HG03095 (cell line): ENCODE measurements around the gene LTO1.

ENCODE experiments used
- ATAC-seq: cut with Tn5 transposase; IDR thresholded peaks from one replicate; pipeline ENCODE4 v1.9.1; 2021; ENCODE audit warnings: moderate library complexity; ENCODE audit not compliant: unreplicated experiment

LTO1 gene

DNA sequence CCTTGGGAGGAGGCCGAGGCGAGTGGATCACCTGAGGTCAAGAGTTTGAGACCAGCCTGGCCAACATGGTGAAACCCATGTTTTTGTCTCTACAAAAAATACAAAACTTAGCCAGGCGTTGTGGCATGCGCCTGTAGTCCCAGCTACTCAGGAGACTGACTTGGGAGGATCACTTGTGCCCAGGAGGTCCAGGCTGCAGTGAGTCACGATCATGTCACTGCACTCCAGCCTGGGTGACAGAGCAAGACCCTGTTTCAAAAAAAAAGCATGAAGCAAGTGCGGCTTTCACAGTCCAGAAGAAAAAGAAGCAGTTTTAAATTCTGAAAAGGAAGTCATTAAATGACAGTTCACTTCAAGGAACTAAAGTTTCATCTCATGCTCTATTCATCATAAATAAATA lies 7.1 kb upstream of the LTO1 start:
- ATAC-seq: no peak

DNA sequence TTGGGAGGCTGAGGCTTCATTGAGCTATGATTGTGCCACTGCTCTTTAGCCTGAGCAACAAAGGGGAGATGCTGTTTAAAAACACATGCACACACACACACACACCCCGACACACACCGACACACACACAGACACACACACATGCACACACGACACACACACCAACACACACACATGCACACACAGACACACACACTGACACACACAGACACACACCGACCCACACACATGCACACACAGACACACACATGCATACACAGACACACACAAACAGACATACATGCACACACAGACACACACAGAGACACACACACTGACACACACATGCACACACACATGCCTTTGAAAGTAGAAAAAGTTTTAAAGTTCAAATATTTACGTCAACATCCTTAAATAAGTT lies 5.5 kb upstream of the LTO1 start:
- no peak for ATAC-seq

DNA sequence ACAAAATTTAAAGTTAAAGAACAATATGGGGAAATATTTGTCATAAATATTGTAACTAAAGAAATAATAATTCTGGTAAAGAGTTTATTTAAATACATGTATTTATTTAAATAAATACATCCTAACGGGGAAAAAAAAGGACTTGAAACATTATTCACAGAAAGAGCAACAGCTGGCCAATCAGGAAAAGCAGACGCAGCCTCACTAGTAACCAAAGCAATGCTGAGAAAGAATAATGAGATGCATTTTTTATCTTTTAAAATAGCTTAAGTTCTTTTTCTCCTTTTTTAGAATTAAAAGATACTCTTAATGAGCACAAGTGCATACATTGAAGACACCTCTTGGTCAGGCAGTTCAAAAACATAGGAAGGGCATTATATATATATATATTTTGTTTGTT lies 2.6 kb upstream of the LTO1 start:
- ATAC-seq: no peak

DNA sequence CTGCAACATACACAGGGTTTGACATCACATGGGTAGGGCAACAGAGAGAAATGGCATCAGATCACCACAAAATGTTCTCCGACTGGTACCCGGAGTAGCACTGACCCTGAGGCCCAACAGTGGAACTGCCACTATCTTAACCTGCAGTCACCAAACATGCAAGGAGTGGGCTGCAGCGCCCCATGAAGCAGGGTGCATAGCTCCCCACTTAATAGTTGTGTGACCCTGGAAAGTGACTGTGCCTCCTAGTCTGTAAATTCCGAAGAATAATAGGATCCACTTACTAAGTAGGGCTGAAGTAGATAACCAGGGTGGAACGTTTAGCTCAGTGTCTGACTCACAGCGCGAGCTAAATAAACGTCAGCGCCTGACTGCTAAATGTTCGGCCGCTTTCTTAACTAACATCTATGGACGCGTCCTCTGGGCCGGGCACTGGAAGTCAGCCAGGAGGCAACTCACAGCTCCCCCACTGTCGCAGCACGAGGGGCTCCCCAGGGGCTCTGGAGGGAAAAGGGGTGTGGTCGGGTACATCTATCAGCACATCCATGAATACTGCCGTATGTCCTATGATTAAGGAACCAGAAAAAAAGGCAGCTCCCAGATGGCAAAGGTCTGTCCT lies 777 bp downstream of the LTO1 start:
- ATAC-seq: no peak

DNA sequence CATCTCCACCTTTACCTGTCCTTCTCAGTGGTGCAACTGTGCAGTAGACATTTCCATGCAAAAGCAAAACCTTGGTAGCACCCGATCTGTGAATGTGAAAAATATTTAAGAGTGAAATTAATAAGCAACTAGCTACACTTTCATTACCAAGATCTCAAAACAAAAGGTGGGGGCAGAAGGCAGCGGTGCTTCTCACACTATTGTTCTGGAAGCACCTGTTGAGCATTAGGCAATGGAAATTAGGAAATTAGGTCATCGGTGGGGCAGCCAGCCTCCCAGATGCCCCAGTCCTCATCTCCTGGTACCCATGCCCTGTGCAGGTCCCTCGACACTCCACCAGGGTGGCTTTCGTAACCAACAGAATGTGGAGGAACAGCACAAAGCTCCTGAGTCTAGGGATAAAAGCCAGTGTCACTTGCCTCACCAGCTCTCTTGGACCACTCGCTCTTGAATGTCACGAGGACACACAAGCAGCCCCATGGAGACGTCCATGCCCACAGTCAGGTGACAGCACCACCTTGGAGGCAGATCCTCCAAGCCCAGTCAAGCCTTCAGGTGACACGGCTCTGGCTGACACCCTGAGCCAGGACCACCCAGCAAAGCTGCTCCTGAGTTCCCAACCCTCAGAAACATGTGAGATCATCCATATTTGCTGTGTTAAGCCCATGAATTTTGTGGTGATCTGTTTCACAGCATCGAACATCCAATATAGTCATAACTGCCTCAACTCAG lies 3.3 kb downstream of the LTO1 start:
- ATAC-seq: no peak

DNA sequence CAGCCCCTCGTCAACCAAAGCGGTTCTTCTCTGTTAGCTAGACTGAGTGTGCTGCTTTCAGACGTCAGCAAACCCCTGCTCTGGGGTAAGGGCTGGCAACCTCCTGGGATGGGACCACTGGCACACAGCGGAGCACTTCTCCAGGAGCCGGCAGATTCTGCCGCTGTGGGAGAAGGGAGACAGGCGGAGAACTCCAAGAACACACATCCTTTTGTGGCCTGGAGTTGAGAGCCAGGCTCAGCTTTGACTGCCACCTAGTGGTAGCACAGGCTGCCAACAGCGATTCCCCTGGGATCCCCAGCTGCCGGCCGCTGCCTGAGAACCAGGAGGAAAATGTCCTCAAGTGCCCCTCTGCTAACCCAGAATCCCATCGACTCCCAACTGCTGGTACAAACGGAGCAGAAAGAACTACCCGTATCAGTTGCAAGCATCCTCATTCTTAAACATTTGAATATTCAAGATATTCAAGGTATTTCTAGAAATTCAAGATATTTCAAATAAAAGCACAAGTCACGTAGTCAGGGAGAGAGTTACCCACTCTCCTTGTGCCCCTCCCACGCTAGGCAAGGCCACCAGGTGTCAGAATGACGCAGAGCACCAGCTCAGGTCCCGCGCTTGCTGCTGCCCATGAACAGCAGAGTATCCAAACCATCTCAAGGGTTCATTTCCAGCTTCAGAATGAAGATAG lies 4.9 kb downstream of the LTO1 start:
- ATAC-seq: no peak

DNA sequence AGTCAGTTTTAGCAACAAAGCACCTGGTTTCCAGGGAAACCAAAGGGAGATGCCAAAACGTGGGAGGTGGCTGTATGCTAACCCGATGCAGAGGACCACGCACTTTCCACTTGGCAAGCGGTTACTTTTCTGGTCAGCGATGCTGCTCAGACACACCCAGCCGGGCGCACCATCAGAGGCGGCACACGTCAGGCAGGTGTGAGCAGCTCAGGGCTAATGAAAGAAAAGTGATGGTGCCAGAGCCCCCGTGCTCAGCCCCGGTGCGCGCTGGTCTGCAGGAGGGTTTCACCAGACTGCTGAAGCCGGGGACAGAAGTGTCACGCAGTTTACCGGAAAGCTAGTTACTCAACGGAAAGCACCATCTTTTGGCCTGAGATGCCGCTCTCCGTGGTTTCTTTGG lies 5.7 kb downstream of the LTO1 start:
- no peak for ATAC-seq

DNA sequence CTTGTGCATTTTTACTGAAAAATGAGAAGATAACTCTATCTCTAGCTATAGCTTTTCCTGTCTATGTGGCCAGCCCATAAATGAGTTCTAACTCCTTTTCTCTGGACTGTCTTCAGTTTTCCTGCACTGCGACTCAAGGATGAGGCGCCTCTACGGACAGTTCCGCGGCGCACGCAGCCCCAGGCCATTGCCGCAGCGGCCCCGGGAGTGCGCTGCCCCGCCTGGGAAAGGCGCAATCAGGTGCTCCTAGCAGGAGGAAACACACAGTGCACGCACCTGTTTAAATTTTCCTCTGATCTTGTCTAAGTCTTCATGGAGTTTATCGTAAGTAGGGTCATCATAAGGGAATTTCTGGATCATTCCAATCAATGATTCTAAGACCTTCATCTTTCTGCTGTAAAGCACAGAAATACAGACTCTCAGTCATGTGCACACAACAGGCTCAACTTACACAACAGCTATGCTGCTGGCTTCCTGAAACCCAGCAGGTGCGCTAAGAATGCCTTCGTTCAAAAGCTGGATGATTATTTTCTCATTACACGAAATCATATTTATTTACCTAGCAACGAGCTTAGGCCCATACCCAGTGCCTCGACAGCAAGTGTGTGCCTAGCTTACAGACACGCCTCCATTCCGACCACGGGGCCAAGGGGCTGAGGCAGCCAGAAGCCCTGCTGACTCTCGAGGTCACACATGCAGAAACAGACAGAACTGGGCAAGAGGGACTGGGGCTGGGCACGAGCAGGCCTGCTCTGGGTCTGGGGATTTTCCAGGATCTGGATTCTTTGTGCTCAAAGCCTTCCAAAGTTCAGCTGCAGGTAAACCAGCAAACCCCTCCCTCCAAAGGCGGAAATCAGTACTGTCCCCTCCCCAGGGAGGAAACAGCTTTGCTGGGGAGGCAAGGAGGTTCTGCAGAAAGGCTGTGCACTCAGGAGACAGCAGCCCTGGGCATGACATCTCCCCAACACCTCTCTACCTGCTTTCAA lies 7.2 kb downstream of the LTO1 start:
- ATAC-seq: no peak

DNA sequence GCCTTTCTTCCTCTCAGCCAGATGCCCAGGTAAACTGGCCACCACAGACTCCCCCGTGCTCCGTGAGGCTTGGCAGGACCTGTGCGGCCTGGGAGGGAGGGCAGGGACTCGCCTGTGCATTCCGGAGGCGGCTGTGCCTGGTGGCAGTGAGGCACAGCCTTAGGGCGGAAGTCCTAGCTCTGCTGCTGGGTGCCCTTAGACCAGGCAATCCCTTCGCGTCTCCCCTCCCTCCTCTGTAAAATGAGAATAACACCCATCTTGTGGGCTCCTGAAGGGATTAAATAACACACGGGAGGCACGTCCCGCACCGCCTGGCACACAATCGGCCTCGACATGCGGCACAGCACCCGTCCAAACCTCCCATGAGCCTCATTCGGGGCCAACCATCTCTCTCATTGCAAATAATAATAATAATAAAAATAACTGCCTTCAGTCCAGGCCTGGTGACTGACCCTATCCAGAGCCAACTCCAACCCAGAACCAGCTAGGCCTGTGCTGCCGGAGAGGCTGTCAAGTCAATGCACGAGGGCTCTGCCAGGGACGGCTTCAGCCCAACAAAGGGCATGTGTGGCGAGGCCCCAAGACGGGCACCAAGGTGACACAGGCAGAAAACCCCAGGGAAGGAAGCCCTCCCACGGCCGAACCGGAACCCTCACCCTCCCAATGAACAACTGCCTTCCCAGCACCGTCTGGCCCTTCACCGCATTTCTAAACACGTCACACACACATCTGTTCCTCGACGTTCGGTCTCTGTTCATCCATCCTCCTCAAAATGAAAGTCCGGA lies 8.2 kb downstream of the LTO1 start:
- ATAC-seq: no peak

DNA sequence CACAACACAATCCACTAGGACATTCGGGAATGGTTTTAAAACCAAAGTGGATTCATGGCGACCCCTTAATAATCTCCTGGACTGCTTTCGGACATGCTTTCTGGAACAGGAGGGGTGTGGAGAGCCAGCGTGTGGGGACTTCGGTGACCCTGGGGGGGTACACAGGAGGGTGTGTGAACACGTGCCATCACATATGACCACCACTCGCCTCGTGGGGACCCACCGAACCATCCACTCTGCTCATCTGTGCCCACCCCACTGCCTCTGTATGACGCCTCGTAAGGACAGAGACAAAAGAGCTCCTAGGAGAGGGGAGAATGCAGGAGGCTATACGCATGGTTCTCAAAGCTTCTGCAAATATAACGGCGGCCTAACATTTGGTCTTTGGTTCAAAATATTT lies 8.9 kb downstream of the LTO1 start:
- ATAC-seq: no peak

DNA sequence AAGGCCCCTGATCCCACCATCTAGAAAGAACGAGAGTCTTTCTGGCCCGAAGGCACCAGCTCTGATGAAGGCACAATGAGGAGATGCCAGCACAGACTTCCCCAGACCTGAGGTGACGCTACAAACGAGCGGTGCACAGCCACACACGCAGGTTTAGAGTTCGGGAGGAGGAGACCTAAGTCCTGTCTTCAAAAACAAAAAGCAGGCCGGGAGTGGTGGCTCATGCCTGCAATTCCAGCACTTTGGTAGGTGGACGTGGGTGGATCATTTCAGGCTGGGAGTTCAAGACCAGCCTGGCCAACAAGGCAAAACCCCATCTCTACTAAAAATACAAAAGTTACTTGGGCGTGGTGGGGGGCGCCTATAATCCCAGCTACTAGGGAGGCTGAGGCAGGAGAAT lies 9.5 kb downstream of the LTO1 start:
- no peak for ATAC-seq

DNA sequence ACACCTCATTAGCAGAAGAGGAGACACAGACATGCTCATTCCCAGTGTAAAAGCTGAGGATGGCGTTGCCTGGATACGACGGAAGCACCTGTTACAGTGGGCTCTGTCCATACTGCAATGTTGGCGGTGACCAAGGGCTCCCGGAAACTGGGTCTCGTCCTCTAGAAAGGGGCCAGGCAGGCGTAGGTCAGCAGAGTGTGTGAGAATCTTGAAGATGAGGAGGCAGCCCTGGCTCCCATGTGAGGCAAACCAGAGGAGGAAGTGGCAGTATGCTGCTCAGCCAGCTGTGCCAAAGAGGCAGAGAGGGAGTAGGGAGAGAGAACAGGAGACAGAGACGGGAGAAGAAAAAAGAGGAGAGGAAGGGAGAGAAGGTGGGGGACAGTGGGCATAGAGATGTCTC lies 10.3 kb downstream of the LTO1 start:
- no peak for ATAC-seq

DNA sequence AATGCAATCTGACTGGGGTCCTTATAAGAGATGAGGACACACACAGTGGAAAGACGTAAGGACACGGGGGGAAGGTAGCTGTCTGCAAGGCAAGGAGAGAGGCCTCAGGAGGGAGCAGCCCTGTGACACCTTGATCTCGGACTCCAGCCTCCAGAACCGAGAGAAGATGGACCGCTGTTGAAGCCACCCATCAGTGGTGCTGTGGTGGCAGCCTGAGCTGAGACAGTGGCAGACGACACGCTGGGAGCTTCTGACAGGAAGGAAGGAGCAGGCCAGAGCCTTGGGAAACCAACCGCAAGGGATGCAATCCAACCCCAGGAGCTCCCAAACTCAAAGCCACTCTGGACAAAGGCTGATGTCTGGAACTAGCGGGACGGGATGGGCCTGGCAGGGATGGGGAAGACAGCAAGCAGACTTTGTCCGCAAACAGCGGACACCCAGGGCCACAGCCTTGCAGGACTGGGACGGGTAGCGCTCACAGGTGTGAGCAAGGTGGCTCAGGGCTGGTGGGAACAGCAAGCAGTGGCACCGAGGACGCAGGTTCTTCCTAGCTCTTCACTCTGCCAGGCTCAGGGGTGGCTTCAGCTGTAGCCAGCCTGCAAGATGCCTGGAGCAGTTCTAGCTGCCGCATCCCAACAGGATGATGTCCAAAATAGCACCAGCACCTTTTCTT lies 10.9 kb downstream of the LTO1 start:
- no peak for ATAC-seq

DNA sequence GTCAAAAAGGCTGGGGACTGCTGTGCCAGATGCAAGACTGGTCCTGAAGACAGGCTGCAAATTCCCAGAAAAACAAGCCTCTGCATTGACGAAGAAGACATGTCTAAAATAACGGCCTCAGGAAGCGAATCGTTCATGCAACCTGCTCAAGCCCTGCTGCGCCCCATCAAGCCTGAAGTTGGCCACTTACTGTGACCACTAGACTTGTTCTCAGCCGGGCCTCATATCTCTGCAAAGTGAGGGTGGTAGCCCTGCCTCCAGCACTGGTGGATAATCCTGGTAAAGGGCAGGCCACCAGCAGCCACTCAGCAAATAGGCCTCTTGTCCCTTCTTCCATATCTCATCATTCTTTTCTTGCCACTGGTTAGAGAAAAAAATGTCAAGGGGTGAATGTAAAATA lies 11.8 kb downstream of the LTO1 start:
- no peak for ATAC-seq

DNA sequence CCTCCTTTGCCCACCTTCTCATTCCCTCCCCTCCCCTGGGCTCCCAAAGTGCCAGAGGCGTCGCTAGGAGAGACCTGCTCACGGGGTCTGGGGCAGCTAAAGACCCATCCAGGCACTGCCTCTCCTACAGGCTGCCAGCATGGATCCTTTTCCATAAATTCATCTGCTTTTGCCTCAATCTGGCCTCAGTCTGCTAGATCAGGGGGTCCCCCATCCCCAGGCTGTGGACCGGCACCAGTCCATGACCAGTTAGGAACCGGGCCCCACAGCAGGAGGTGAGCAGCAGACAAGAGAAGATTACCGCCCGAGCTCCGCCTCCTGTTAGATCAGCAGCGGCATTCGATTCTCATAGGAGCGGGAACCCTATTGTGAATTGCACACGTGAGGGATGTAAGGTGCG lies 12.3 kb downstream of the LTO1 start:
- ATAC-seq: no peak

DNA sequence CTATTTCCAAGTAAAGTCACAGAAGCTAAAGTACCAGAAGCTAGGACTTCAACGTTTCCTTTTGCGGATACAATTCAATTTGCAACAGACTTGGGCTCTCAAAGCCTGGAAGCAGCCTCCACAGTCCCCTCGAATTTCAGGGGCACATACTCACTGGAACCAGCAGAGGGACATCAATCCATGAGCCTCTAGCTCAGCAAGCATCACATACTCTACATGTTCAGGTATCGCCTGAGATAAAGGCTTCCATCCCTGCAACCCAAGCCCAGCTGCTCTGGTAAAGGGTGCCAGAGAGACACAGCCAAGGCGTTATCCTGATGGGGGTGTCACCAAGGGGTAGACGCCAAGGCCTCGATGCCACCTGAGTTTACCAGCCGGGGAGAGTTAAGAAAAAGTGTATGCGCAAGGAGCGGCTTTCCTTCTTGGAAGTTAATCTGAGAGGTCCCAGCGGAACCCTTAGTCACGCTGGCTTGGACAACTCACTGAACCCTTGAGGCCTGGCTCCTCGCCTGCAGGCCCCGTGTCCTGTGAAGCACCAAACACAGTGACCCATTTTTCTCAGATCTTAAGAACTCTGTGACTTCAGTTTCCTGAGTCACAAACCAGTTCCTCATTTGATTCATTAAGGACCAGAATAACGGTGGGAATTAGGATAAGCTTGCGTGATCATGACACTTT lies 13.0 kb downstream of the LTO1 start:
- no peak for ATAC-seq

DNA sequence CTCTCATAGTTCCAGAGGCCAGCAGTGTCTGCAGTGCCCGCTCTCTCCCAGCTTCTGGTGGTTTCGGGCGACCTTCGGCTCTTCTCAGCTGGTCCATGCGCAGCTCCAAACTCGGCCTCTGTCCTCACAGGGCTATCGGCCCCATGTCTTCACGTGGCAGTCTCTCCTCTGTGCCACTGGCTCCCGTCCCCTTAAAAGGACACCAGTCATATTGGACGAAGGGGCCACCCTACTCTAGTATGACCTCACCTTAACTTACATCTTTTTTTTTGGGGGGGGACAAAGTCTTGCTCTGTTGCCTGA lies 13.8 kb downstream of the LTO1 start:
- ATAC-seq: no peak

DNA sequence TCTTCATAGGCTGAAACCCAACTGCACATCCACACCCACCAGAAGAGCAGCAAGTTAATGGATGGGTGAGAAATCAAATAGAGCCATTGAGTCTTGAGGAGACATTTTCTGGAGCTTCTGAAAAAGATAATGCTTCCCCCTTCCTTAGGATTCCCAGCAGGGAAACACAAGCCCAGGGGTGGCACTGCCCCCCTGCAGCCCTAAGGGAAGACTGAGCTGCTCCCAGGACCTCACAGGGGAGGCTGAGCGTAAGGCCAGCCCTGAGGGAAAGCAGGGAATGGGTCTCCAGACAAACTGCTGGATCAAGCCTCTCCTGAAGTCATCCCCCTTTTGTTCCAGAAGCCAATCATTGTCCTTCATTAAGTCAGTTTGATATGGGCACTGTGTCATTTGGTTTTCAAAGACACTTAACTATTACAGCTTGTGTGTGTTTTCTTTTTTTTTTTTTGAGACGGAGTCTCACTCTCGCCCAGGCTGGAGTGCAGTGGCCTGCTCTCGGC lies 15.1 kb downstream of the LTO1 start:
- ATAC-seq: no peak

DNA sequence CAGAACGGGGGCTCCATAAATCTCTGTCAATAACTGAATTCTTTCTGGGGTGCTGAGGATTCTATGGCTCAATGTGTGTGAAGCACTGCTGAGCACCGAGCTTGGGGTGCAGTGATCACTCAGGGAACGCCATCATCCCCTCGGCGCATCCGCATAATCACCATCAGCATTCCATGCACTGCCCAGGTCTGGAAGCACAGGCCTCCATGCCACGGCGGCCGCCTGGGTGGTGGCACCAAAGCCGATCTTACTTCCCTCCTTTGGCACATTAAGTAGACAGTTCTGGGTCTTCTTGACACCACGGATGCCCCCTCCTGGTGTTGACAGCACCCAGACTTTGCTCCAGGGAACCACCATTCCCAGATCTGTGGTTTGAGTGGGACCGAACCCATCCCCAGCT lies 15.6 kb downstream of the LTO1 start:
- no peak for ATAC-seq
